GM18508 (cell line): ENCODE measurements around the gene SYTL1.

ENCODE experiments used
- ATAC-seq: cut with Tn5 transposase; IDR thresholded peaks from one replicate; pipeline ENCODE4 v1.9.1; 2021; ENCODE audit warnings: moderate number of reproducible peaks; ENCODE audit not compliant: insufficient read depth, unreplicated experiment

SYTL1 gene

GRCh38 chr1:27316860-27317259, 25.0 kb upstream of the SYTL1 start:
- ATAC-seq: no peak

GRCh38 chr1:27318136-27318535, 23.7 kb upstream of the SYTL1 start:
- ATAC-seq: no peak

- no peak for ATAC-seq
Observed at GRCh38 chr1:27318596-27318995, 23.2 kb upstream of the SYTL1 start.

- peak; percentile 49 for ATAC-seq
Observed at GRCh38 chr1:27321813-27322568, 19.8 kb upstream of the SYTL1 start, which contains the start of gene TMEM222. Gene TMEM222 (plus strand): TSS chr1:27322163. CDS start chr1:27322198, 35 bp downstream.

GRCh38 chr1:27322569-27323240, 19.1 kb upstream of the SYTL1 start:
- no peak for ATAC-seq

- ATAC-seq: no peak
Observed at GRCh38 chr1:27325286-27325685, 16.5 kb upstream of the SYTL1 start.

- no peak for ATAC-seq
Observed at GRCh38 chr1:27327964-27328363, 13.9 kb upstream of the SYTL1 start.

- no peak for ATAC-seq
Observed at GRCh38 chr1:27330786-27331185, 11.0 kb upstream of the SYTL1 start.

- no peak for ATAC-seq
Observed at GRCh38 chr1:27331426-27331825, 10.4 kb upstream of the SYTL1 start.

GRCh38 chr1:27331922-27332321, 9.9 kb upstream of the SYTL1 start:
- ATAC-seq: no peak

- ATAC-seq: no peak
Observed at GRCh38 chr1:27332536-27333281, 9.1 kb upstream of the SYTL1 start.

GRCh38 chr1:27333717-27334279, 8.0 kb upstream of the SYTL1 start:
- ATAC-seq: no peak

- no peak for ATAC-seq
Observed at GRCh38 chr1:27335506-27336422, 6.1 kb upstream of the SYTL1 start.

GRCh38 chr1:27336756-27337155, 5.1 kb upstream of the SYTL1 start:
- no peak for ATAC-seq

GRCh38 chr1:27338751-27339150, 3.1 kb upstream of the SYTL1 start:
- ATAC-seq: no peak

GRCh38 chr1:27339213-27339612, 2.6 kb upstream of the SYTL1 start:
- no peak for ATAC-seq

- ATAC-seq: no peak
Observed at GRCh38 chr1:27342391-27342777, 562 bp downstream of the SYTL1 start.

GRCh38 chr1:27342778-27343638, 1.2 kb downstream of the SYTL1 start:
- ATAC-seq: no peak

- no peak for ATAC-seq
Observed at GRCh38 chr1:27343639-27344025, 1.8 kb downstream of the SYTL1 start.
